Activated B cell treated with CpG ODN at 0.5 μM for 24 hours (primary cell): ENCODE data around the gene UCN2. TPM values are rescaled to one million over a fixed set of nuclear protein-coding genes. Genes with fewer than 3 reads are reported as not detected.

Experiments used
- ATAC-seq: fragments of 200-7000 bp; cut with Tn5 transposase; one replicate; pipeline ENCODE4 v1.10.0; 2021; ENCODE audit warnings: low read depth, mild to moderate bottlenecking, moderate library complexity
- CTCF ChIA-PET: fragments of 350-600 bp; sonication (Branson Sonifier 250); formaldehyde crosslinking; loops from one replicate; lab custom pipeline; 2021; ENCODE audit warnings: antibody characterized with exemption; lab: Charles Lee
- POLR2A ChIA-PET: fragments of 350-600 bp; sonication (Branson Sonifier 250); formaldehyde crosslinking; loops from one replicate; lab custom pipeline; 2021; ENCODE audit warnings: antibody characterized with exemption; lab: Charles Lee
- DNase-seq: peaks from one replicate; pipeline ENCODE4 v3.0.0; 2022
- H3K27ac Mint-ChIP-seq: one replicate; pipeline ENCODE4 v1.8.0; 2020; ENCODE audit warnings: mixed read lengths
- H3K27me3 Mint-ChIP-seq: one replicate; pipeline ENCODE4 v1.8.0; 2021; ENCODE audit warnings: mixed read lengths
- H3K36me3 Mint-ChIP-seq: one replicate; pipeline ENCODE4 v1.8.0; 2021; ENCODE audit warnings: low read depth, mixed read lengths
- H3K4me1 Mint-ChIP-seq: one replicate; pipeline ENCODE4 v1.8.0; 2021; ENCODE audit warnings: mixed read lengths
- H3K4me3 Mint-ChIP-seq: one replicate; pipeline ENCODE4 v1.8.0; 2020; ENCODE audit warnings: mild to moderate bottlenecking, mixed read lengths
- H3K9me3 Mint-ChIP-seq: one replicate; pipeline ENCODE4 v1.8.0; 2020; ENCODE audit warnings: mixed read lengths
- intact Hi-C: fragments of 100-400 bp; cut with micrococcal nuclease; formaldehyde crosslinking; loops from one replicate; pipeline ENCODE4 v1.15.1; 2024
- total RNA-seq: library from RNA; stranded (reverse); gene quantifications from 2 replicates; pipeline ENCODE4 v1.2.3, GENCODE V29; 2022
- TF ChIP-seq, protein P1 (sequence below): fragments of 200-600 bp; IDR thresholded peaks from one replicate; pipeline ENCODE4 v1.8.0; 2022; ENCODE audit warnings: antibody characterized with exemption, mild to moderate bottlenecking

Gene UCN2
- total RNA-seq, 1 donor from 2014 or later = not detected

DNA sequence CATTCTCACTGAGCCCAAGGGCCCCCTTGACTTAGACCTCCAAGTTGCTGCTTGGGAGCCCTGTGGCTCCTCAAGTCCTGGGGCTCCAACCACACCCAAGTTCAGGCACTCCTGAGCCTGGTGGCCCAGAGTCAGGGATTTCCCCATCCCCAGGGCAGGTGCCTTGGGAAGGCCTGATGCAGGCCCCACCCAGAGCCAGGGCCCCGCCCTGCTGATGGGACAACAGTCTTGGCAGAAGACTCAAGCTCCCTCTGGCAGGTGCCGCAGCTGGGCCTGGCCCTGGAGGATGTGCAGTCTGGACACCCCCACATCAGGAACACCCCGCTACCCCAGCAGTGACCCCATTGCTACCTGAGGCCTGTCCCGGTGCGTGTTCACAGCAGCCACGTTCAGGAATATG lies 41.9 kb downstream of the UCN2 start:
- POLR2A ChIA-PET = no interaction called here
- Mint-ChIP-seq H3K4me1 (no peaks in the 10 kb centered on the region), H3K36me3 (no peaks in the 10 kb centered on the region), H3K9me3 (no peaks in the 10 kb centered on the region), H3K27me3 (no peaks in the 10 kb centered on the region), H3K4me3 (no peak overlapping the region), H3K27ac (no peak overlapping the region)
- CTCF ChIA-PET = no interaction called here
- DNase-seq (no peak), ATAC-seq (no peak)
- intact Hi-C loops = no loop called here
- TF ChIP-seq, protein P1, sequence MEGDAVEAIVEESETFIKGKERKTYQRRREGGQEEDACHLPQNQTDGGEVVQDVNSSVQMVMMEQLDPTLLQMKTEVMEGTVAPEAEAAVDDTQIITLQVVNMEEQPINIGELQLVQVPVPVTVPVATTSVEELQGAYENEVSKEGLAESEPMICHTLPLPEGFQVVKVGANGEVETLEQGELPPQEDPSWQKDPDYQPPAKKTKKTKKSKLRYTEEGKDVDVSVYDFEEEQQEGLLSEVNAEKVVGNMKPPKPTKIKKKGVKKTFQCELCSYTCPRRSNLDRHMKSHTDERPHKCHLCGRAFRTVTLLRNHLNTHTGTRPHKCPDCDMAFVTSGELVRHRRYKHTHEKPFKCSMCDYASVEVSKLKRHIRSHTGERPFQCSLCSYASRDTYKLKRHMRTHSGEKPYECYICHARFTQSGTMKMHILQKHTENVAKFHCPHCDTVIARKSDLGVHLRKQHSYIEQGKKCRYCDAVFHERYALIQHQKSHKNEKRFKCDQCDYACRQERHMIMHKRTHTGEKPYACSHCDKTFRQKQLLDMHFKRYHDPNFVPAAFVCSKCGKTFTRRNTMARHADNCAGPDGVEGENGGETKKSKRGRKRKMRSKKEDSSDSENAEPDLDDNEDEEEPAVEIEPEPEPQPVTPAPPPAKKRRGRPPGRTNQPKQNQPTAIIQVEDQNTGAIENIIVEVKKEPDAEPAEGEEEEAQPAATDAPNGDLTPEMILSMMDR = no peak

- ATAC-seq = no peak
- H3K27ac Mint-ChIP-seq = no peak overlapping the region
- H3K36me3 Mint-ChIP-seq = no peaks in the 10 kb centered on the region
- no peak overlapping the region for H3K4me3 Mint-ChIP-seq
- H3K4me1 Mint-ChIP-seq = peaks cover 5% of the 10 kb centered on the region
- CTCF ChIA-PET = no interaction called here
- H3K27me3 Mint-ChIP-seq = no peaks in the 10 kb centered on the region
- DNase-seq = no peak
- POLR2A ChIA-PET = no interaction called here
- TF ChIP-seq, protein P1 = no peak
- intact Hi-C loops = no loop called here
- H3K9me3 Mint-ChIP-seq = no peaks in the 10 kb centered on the region
These were observed 44.3 kb downstream of the UCN2 start for GRCh38 chr3:48519277-48519643.

- no peaks in the 10 kb centered on the region for H3K36me3 Mint-ChIP-seq
- H3K9me3 Mint-ChIP-seq = no peaks in the 10 kb centered on the region
- no peak for ATAC-seq
- ChIA-PET POLR2A (no interaction called here), CTCF (no interaction called here)
- peaks cover 5% of the 10 kb centered on the region for H3K4me1 Mint-ChIP-seq
- DNase-seq = no peak
- no peaks in the 10 kb centered on the region for H3K27me3 Mint-ChIP-seq
- no peak overlapping the region for H3K4me3 Mint-ChIP-seq
- H3K27ac Mint-ChIP-seq = no peak overlapping the region
- TF ChIP-seq, protein P1 = no peak
- intact Hi-C loops = no loop called here
These were observed 44.8 kb downstream of the UCN2 start for GRCh38 chr3:48518638-48519276.

GRCh38 chr3:48518069-48518468 lies 45.5 kb downstream of the UCN2 start:
- H3K9me3 Mint-ChIP-seq = no peaks in the 10 kb centered on the region
- peaks cover 5% of the 10 kb centered on the region for H3K4me1 Mint-ChIP-seq
- no peaks in the 10 kb centered on the region for H3K27me3 Mint-ChIP-seq
- H3K36me3 Mint-ChIP-seq = no peaks in the 10 kb centered on the region
- no peak overlapping the region for H3K27ac Mint-ChIP-seq
- POLR2A ChIA-PET = no interaction called here
- CTCF ChIA-PET = no interaction called here
- DNase-seq (no peak), ATAC-seq (no peak)
- H3K4me3 Mint-ChIP-seq = no peak overlapping the region
- TF ChIP-seq, protein P1 = no peak
- intact Hi-C loops = no loop called here

DNA sequence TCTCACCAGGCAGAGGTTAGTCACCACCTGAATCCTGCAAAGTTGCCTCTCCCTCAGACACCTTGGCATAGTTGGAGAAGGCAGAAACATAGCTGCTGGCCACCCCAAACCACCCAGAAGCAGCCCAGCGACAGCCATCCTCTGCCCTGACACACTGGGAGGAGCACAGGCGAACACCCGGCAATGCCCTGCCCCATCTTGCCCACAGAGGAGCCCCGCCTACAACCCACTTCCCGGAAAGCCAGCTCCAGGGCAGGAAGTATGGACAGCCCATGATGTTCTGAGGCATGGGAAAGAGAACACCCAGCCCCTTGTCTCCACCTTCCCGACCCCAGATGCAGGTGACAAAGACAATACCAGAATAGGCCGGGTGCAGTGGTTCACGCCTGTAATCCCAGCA lies 47.0 kb downstream of the UCN2 start:
- CTCF ChIA-PET = no interaction called here
- H3K36me3 Mint-ChIP-seq = no peaks in the 10 kb centered on the region
- H3K9me3 Mint-ChIP-seq = no peaks in the 10 kb centered on the region
- intact Hi-C loops = no loop called here
- POLR2A ChIA-PET = interaction anchor here (0.5 kb wide), 1 partner anchor 21 kb away, joined by 3 read pairs; no protein-coding TSS in a partner anchor
- H3K4me1 Mint-ChIP-seq = peaks cover 5% of the 10 kb centered on the region
- TF ChIP-seq, protein P1 = no peak
- DNase-seq (no peak), ATAC-seq (no peak)
- H3K27ac Mint-ChIP-seq = no peak overlapping the region
- no peaks in the 10 kb centered on the region for H3K27me3 Mint-ChIP-seq
- no peak overlapping the region for H3K4me3 Mint-ChIP-seq
